ENCODE results near the gene SETD4. TPM values are rescaled to one million over a fixed set of nuclear protein-coding genes. Genes with fewer than 3 reads are reported as not detected.

Gene SETD4
- total and polyA plus RNA-seq, 2 of the 13 experiments (the other 11 are each of a cell fraction or from before 2014, with no cell fraction given): 7.1 to 14.4 TPM

DNA sequence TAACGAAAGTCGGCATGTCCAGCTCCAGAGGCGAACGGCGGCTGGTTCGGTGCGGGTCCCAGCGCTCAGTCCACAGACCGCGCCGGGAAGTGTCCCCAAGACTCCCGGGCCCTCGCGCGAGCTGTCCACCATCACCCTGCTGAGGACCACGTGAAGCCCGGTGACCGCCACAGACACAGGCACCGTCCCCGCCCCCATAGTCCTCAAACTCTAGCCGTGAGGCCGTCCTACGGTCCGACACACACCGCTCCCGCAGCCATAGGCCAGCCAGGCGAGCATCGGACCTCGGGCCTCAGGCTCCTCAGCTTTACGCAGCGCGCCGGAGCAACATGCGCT is 535 bp downstream of the SETD4 start (continued):
- TF ChIP-seq, protein P1, sequence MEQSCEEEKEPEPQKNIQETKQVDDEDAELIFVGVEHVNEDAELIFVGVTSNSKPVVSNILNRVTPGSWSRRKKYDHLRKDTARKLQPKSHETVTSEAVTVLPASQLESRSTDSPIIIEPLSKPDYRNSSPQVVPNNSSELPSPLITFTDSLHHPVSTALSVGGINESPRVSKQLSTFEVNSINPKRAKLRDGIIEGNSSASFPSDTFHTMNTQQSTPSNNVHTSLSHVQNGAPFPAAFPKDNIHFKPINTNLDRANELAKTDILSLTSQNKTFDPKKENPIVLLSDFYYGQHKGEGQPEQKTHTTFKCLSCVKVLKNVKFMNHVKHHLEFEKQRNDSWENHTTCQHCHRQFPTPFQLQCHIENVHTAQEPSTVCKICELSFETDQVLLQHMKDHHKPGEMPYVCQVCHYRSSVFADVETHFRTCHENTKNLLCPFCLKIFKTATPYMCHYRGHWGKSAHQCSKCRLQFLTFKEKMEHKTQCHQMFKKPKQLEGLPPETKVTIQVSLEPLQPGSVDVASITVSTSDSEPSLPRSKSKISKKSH (CRISPR knock-in tag; IDR thresholded peaks at IDR 0.05; ENCODE audit: borderline replicate concordance): no peak
- TF ChIP-seq NR2F6 (IDR thresholded peaks at IDR 0.05): no peak
- no peak for TF ChIP-seq NR2F6 (CRISPR knock-in tag; IDR thresholded peaks at IDR 0.05)
- TF ChIP-seq SAP130 (CRISPR knock-in tag; IDR thresholded peaks at IDR 0.05; ENCODE audit: low read depth): no peak
- no peak for TF ChIP-seq ZNF431 (CRISPR knock-in tag; IDR thresholded peaks at IDR 0.05; ENCODE audit: borderline replicate concordance, low read depth)
- no peak for TF ChIP-seq MTF2 (CRISPR knock-in tag; IDR thresholded peaks at IDR 0.05; ENCODE audit: borderline replicate concordance)
- TF ChIP-seq SATB2 (CRISPR knock-in tag; IDR thresholded peaks at IDR 0.05): no peak
- no peak for TF ChIP-seq ZNF143 (CRISPR knock-in tag; IDR thresholded peaks at IDR 0.05)
- TF ChIP-seq, protein P2, sequence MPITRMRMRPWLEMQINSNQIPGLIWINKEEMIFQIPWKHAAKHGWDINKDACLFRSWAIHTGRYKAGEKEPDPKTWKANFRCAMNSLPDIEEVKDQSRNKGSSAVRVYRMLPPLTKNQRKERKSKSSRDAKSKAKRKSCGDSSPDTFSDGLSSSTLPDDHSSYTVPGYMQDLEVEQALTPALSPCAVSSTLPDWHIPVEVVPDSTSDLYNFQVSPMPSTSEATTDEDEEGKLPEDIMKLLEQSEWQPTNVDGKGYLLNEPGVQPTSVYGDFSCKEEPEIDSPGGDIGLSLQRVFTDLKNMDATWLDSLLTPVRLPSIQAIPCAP (CRISPR knock-in tag; IDR thresholded peaks at IDR 0.05; ENCODE audit: low read depth): no peak
- TF ChIP-seq SP4 (CRISPR knock-in tag; IDR thresholded peaks at IDR 0.05): no peak
- TF ChIP-seq, protein P3, sequence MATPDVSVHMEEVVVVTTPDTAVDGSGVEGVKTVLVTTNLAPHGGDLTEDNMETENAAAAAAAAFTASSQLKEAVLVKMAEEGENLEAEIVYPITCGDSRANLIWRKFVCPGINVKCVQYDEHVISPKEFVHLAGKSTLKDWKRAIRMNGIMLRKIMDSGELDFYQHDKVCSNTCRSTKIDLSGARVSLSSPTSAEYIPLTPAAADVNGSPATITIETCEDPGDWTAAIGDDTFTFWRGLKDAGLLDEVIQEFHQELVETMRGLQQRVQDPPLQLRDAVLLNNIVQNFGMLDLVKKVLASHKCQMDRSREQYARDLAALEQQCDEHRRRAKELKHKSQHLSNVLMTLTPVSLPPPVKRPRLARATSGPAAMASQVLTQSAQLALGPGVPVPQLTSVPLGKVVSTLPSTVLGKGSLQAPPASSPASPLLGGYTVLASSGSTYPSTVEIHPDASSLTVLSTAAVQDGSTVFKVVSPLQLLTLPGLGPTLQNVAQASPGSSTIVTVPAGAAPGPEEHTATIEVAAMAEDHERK (CRISPR knock-in tag; IDR thresholded peaks at IDR 0.05; ENCODE audit: low read depth): no peak
- no peak for TF ChIP-seq POLR2AphosphoS5 (IDR thresholded peaks at IDR 0.05; ENCODE audit: low read depth, low read length)
- TF ChIP-seq, protein P4, sequence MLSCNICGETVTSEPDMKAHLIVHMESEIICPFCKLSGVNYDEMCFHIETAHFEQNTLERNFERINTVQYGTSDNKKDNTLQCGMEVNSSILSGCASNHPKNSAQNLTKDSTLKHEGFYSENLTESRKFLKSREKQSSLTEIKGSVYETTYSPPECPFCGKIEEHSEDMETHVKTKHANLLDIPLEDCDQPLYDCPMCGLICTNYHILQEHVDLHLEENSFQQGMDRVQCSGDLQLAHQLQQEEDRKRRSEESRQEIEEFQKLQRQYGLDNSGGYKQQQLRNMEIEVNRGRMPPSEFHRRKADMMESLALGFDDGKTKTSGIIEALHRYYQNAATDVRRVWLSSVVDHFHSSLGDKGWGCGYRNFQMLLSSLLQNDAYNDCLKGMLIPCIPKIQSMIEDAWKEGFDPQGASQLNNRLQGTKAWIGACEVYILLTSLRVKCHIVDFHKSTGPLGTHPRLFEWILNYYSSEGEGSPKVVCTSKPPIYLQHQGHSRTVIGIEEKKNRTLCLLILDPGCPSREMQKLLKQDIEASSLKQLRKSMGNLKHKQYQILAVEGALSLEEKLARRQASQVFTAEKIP (CRISPR knock-in tag; IDR thresholded peaks at IDR 0.05; ENCODE audit: borderline replicate concordance): no peak
- TF ChIP-seq, protein P5, sequence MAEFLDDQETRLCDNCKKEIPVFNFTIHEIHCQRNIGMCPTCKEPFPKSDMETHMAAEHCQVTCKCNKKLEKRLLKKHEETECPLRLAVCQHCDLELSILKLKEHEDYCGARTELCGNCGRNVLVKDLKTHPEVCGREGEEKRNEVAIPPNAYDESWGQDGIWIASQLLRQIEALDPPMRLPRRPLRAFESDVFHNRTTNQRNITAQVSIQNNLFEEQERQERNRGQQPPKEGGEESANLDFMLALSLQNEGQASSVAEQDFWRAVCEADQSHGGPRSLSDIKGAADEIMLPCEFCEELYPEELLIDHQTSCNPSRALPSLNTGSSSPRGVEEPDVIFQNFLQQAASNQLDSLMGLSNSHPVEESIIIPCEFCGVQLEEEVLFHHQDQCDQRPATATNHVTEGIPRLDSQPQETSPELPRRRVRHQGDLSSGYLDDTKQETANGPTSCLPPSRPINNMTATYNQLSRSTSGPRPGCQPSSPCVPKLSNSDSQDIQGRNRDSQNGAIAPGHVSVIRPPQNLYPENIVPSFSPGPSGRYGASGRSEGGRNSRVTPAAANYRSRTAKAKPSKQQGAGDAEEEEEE (CRISPR knock-in tag; IDR thresholded peaks at IDR 0.05; ENCODE audit: borderline replicate concordance): no peak
- TF ChIP-seq NFATC3 (CRISPR knock-in tag; IDR thresholded peaks at IDR 0.05): no peak
- no peak for TF ChIP-seq ZFP62 (CRISPR knock-in tag; IDR thresholded peaks at IDR 0.05)
- TF ChIP-seq, protein P6, sequence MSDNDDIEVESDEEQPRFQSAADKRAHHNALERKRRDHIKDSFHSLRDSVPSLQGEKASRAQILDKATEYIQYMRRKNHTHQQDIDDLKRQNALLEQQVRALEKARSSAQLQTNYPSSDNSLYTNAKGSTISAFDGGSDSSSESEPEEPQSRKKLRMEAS (IDR thresholded peaks at IDR 0.05): peak; percentile 40; the same call in 1 of the 2 replicates
- TF ChIP-seq, protein P7, sequence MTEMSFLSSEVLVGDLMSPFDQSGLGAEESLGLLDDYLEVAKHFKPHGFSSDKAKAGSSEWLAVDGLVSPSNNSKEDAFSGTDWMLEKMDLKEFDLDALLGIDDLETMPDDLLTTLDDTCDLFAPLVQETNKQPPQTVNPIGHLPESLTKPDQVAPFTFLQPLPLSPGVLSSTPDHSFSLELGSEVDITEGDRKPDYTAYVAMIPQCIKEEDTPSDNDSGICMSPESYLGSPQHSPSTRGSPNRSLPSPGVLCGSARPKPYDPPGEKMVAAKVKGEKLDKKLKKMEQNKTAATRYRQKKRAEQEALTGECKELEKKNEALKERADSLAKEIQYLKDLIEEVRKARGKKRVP (CRISPR knock-in tag; IDR thresholded peaks at IDR 0.05): no peak
- TF ChIP-seq FOXM1 (CRISPR knock-in tag; IDR thresholded peaks at IDR 0.05): no peak

All from HepG2 (cell line).